ENCODE data around the gene MRPL23.

Gene MRPL23

DNA sequence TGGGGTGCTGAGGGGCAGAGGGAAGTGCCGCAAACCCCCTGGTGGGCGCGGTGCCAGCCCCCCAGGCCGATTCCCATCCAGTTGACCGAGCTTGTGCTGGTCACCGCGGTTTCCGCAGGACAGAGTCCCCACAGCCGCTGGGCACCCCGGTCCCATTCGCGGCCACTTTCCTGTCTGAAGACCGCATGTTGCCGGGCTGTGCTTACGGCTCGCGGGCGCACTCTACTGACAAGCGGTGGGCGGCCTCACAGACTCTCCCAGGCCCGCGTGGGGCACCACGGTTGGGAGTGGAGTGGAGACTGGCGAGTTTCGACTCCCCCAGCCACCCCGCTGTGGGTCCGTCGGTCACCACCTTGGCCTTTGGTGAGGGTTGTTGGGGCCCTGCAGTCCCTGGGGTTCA is 51.2 kb downstream of the MRPL23 start:
- no peak for DNase-seq

DNA sequence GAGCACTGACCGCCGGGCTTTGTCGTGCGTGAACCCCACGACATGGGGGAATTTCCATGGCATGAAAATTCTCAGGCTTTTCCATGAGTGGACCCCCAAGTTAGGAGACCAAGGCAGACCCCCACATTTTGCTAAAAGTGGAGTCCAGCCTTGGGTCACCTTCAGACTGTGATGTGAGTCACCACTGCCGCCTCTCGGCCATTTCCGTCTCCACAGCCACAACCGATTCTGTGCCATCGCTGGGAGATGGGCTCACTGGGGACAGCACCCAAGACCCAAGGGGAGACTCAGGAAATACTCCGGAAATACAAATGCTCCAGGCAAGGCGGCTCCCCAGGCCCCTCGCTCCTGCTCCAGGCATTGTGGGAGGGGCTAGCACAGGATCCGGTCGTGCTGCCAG is 51.7 kb downstream of the MRPL23 start:
- no peak for DNase-seq

DNA sequence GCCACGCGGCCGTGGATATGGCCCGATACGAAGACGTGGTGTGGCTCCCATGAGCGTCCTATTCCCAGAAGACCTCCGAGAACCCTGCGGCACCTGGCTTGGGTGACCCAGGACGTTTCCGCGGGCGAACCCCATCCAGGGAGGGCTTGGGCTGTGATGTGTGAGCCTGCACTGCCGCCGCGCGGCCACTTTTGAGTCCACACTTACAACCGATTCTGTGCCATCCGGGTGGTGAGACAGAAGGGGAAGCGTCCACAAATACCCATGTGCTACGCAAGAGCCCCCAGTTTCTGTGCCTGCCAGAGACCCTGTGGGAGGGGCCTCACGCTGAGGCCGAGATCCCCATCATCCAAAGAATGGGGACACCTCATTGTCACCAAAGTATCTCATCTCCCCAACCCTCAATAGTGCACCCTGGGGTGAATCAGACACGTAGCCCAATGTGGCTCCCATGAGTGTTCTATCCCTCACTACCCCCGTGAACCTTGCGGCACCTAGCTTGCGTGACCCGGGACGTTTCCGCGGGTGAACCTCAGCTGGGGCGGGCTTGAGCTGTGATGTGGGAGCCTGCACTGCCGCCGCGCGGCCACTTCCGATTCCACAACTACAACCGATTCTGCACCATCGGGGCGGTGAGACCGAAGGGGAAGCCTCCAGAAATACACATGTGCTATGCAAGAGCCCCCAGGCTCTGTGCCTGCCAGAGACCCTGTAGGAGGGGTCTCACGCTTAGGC is 55.1 kb downstream of the MRPL23 start:
- DNase-seq = no peak

DNA sequence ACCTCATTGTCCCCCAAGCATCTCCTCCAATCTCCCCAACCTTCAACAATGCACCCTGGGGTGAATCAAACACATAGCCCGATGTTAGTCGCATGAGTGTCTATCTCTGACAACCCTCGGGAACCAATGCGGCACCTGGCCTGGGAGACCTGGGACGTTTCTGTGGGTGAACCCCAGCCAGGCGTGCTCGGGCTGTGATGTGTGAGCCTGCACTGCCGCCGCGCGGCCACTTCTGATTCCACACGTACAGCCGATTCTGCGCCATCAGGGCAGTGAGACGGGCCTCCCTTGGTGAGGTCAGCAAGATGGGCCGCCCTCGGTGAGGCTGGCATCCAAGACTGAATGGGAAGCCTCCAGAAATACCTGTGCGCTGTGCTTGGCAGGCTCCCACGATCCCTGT is 55.7 kb downstream of the MRPL23 start:
- no peak for DNase-seq

DNA sequence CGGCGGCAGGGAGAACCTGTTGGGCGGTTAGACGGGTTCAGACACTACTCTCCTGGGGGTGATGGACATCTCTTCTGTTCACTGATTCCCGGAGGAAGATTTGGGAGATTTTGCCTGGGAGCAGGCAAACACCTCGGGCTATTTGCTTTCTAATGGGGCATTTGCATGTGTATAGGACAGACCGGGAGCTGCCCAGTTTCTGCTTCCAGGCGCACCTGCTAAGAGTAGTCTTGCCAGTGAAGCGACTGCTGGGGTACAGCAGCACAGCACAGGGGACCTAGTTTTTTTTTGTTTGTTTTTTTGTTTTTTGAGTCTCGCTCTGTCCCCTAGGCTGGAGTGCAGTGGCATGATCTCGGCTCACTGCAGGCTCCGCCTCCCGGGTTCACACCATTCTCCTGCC is 57.3 kb downstream of the MRPL23 start:
- DNase-seq = no peak
